HG02885 (cell line): Measurements from ENCODE around the gene WDR82.

Experiments
- ATAC-seq: cut with Tn5 transposase; IDR thresholded peaks from one replicate; pipeline ENCODE4 v1.9.1; 2021; ENCODE audit warnings: mild to moderate bottlenecking; ENCODE audit not compliant: unreplicated experiment, poor library complexity

The WDR82 gene

DNA sequence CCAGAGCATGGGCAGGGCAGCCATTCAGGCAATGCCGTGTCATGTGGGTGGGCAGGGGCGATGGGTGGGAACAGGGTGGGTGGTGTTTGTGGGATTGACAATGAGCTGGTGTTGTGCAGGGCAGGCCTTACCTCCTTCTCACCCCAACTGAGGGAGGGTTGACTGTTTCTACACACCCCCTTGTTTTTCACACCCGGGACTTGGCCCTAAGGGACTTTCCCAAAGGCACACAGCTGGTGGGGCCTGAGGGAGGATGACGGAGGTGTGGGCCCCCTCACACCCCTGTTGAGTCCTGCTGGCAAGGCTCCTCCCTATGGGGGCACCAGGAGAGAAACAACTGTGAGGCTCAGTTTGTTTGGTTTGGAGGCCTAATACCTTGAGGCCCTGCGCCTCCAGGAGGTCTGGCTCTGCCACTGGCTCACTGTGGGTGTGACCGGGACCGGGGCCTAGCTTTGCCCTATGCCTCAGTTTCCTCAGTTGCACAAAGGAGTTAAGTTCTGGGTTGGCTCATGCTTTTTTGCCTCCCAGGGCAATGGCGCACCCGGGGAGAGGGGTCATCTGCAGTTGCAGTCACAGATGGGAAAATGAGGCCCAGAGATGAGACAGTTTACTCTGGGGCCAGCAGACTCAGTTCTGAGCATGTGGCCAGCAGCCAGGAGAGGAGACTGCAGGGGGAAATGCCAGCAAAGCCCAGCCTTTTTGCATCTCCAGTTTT is 32.6 kb upstream of the WDR82 start:
- ATAC-seq: no peak

GRCh38 chr3:52308308-52308707 is 29.9 kb upstream of the WDR82 start:
- no peak for ATAC-seq

DNA sequence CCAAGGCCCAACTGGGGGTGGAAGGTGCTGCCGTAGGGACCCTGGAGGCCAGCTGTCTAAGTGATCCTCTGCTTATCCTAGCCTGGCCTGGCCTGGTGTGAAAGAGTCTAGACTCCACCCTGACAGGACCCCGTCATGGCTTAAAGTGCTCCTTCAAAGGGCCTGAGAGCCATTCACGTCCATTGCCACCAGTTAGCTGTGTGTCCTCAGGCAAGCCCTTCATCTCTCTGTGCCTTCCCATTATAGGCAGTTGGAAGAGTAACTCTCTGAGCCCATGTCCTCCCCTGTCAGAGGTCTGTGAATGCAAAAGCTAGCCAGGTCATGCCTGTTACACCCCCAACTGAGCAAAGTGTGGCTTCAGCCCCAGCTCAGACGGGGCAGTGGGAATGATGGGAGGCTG is 28.5 kb upstream of the WDR82 start:
- no peak for ATAC-seq

DNA sequence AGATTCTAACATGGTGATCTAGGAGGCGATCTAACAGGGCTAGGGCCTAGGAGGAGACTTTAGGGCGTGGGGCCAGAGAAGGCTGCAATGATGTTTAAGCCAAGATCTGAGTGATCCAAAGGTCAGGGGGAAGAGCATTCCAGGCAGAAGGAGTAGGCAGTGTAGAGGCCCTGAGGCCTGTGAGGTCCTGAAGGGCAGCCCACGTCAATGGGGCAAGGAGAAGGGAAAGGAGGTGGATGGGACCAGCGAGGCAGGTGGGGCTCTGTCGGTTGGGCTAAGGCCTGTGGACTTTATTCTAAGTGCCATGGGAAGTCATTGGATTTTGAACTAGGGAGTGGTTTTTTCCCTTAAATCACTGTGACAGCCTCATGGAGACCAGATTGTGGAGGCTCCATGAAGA is 27.5 kb upstream of the WDR82 start:
- no peak for ATAC-seq

- no peak for ATAC-seq
Measured at GRCh38 chr3:52303811-52304210, 25.4 kb upstream of the WDR82 start.

DNA sequence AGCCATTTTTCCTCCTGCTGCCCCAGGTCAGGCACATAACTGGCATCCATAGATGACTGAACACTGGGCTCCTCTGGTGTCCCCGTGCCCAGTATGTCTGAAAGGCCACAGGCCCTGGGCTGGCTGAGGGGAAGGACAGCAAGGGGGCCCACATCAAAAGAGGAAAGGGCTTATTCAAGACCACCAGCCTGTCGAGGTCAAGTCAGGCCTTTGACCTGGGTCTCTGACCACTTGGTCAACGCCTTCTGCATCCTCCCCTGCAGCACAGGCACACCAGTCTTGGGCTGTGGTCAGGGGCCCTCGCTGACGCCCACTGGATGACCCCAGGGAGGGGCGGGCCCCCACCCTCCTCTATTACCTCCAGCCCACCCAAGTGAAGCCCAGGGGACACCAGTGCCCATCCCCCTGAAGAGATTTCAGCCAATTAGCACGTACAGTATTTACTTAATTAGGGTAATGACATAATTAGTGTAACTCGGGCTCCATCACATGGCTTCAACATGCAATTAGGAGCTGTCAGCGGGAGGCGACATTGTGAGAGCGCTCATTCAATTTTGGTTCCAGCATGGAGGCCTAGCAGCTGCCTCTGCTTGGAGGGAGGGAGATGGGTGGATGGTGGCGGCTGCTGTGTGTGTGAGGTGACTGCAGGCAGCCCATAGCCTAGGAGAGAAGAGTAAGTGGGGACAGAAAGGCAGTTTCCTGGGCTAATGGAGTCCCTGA is 24.1 kb upstream of the WDR82 start:
- no peak for ATAC-seq

DNA sequence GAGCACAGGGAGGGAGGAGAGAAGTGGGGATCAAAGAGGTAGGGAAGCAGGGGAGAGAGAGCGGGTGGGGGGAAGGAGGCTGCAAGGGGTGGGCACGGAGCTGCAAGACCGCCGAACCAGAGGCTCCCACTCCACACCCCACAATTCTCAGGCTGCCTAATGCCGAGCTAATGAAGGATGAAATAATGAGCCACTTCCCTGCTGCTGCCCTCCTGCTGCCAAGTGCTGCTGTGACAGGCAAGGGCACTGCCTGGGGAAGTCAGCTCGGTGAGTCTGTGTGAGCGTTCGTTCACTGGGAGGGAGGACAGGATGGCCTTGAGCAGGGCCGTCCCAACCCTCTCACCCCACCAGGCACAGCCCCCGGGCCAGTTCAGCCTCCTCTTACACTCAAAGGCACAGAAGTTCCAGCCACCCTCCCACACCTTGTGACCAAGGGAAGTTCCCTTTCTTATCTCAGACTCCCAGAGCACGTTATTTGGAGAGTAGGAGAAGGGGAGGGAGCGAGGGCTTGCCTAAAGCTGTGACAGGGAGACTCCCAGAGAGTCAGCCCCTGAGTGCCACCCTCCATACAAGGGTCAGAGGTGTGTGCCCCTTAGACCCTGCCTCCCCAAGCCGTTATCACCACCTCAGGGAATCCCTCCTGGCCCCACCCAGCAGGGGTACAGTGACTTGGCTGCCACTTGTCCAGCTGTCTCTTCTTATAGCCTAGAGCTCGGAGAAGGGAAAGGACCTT is 21.6 kb upstream of the WDR82 start:
- ATAC-seq: no peak

DNA sequence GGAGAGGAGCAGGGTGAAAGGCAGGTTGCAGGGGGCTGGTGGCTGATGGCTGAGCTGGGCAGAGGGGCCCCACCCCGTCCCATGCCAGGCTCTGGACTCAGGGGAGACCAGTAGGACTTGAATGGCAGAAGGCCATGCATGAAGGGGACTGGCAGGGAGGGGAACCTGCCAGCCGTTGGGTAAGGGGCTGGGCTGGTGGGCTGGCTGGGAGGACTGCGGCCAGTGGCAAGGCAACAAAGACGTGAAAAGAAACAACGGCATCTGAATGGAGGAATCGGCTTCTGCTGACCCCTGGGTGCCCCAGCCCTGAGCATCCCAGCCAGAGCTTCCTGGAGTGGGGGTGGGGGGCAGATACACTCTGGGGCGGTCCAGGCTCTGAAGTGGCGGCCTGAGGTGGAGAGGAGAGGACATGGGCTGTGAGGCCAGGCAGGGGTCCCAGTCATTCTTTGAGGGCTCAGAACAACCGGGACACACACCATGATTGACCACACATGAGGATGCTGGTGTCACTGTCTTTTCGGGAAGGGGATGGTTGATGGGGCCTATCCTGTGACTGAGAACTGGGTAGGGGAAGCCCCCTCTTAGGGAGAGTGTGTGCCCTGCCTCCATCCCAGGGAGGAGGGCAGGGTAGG is 20.9 kb upstream of the WDR82 start:
- no peak for ATAC-seq

DNA sequence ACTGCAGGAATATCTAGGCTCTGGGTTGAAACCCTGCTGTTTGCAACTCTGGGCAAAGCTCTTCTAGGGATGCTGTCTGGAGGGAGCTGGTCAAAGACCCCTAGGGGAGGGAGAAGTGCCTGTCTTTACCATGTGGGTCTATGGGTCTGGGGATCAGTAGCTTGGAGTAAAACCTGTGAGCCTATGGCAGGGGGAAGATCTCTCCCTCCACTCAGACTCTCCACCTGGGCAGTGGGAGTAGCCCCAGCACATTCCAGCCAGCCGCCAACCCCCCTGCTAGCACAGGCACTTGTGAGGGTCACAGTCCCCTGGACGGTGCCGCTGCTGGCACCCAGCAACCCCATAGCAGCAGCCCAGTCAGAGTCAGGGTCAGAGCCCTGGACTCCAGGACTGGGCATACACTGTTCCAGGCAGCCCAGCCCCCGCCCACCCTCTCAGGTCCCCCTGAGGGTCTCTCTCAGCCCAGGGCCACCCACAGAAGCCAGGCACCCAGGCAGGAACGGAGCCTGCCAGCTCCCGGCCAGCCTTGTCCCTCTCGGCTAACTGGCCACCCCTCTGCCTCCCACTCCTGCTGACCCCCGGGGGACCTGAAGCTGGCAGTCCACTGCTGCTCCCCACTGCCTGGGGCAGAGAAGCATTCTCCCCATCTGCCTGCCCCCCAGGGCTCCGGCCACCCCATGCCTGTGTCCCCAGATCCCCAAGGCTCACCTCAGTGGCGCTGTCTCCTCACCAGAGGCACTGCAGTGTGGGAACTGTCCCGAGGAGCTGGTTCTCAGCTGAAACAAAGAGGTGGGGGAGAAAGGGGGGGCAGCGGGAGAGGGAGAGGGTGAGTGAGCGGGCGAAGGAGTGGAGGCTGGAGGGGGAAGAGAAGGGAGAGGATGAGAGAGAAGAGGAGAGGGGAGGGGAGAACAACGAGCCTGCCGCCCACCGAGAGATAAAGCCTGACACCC is 20.0 kb upstream of the WDR82 start:
- no peak for ATAC-seq

- no peak for ATAC-seq
Measured at GRCh38 chr3:52297242-52298148, 19.0 kb upstream of the WDR82 start.

DNA sequence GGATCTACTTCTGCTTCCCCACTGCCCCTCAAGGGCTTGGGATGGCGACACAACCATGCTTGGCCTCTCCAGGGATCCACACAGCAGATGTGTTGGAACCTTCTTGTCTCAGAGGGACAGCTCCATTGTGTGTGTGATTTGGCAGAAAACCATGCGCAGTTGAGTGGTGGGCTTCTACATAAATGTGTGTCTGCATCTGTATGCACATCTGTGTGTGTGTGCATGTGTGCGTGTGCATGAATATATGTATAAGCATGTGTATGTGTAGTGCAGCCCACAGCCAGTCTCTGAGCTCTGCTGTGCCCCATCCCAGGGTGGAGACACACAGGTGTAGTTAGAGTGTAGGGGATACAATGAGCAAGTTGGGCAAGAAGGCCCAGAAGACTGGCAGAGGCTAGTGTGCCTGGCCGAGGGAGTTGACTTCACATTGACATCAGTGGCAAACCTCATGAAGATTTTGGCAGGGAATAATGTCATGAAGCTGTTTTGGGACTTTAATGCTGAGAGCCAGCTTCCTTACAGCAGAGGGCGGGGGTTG is 17.3 kb upstream of the WDR82 start:
- ATAC-seq: no peak

DNA sequence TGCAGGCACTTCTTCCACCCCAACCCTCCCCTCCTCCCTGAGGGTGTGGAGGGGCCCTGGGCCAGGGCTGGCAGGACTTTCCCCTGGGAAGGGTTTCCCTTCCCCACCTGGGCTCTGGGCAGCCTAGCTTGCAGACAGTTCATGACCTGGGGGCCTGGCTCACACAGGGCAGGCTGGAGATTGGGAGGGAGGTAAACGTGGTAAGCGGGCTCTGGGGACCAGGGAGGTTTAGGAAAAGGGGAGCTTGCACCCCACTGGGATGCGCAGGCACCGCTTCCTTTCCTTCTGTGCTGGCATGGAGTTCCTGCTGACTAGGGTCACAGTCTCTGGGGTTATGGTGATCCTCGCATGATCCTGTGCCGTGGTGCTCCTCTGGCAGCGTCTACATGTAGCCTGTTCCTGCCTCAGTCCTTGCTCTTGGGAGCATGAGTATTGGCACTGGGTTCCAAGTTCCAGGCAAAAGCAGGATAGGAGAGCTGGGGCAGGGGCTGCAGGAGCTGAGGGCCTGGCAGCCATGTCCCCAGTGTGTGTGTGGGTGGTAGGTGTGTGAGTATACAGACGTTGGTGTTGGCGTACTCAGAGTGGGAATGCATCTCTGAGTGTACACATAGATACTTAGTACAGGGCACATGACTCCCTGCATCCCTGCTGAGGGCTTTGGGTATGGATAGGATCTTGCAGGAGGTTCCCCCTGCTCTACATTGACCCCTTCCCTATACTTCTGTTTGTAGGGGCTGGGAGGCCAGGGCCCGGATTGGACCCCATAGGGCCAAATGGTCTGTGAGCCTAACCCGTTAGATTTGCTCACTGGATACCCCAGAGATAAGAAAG is 16.1 kb upstream of the WDR82 start:
- ATAC-seq: no peak

GRCh38 chr3:52293491-52294319 is 15.3 kb upstream of the WDR82 start:
- no peak for ATAC-seq

- ATAC-seq: no peak
Measured at GRCh38 chr3:52292247-52293065, 14.0 kb upstream of the WDR82 start.

GRCh38 chr3:52291508-52292181 is 13.2 kb upstream of the WDR82 start:
- ATAC-seq: no peak
